Stimulated activated CD8-positive, alpha-beta memory T cell treated with anti-CD3 and anti-CD28 coated beads, Interleukin-7, amount 100 ng/mL, for 4 hours (primary cell): Measurements from ENCODE around the gene POLR3B.
"Not testable (repeated sequence)": the region's sequence is repeated elsewhere in the genome, so short reads cannot be mapped to it uniquely, and the experiment has no call there.

Source experiments
- DNase-seq, 2 donors: peaks; one replicate each; pipeline ENCODE4 v3.0.0-alpha.2; 2020; ENCODE audit warnings: low read depth in 2 of 2

The POLR3B gene

GRCh38 chr12:106342397-106343213 lies 14.9 kb upstream of the POLR3B start:
- DNase-seq = no peak

GRCh38 chr12:106343214-106343528 lies 14.4 kb upstream of the POLR3B start:
- no peak for DNase-seq

GRCh38 chr12:106344131-106344530 lies 13.4 kb upstream of the POLR3B start:
- no peak for DNase-seq

- DNase-seq = no peak
These were observed 11.8 kb upstream of the POLR3B start for GRCh38 chr12:106345746-106346145.

- DNase-seq = no peak
These were observed 9.1 kb upstream of the POLR3B start for GRCh38 chr12:106348411-106348810.

- DNase-seq = no peak
These were observed 4.4 kb upstream of the POLR3B start for GRCh38 chr12:106353175-106353574.

- no peak for DNase-seq
These were observed 1.1 kb downstream of the POLR3B start for GRCh38 chr12:106358396-106359241.

- DNase-seq = no peak
These were observed 2.3 kb downstream of the POLR3B start for GRCh38 chr12:106359646-106360399.

- DNase-seq = no peak
These were observed 2.9 kb downstream of the POLR3B start for GRCh38 chr12:106360400-106360994.

- no peak for DNase-seq
These were observed 5.4 kb downstream of the POLR3B start for GRCh38 chr12:106362971-106363370.

- DNase-seq = no peak
These were observed 6.7 kb downstream of the POLR3B start for GRCh38 chr12:106364261-106364660.

GRCh38 chr12:106369624-106370346 lies 12.2 kb downstream of the POLR3B start:
- DNase-seq = no peak

GRCh38 chr12:106378788-106379187 lies 21.2 kb downstream of the POLR3B start:
- no peak for DNase-seq

GRCh38 chr12:106380954-106381353 lies 23.4 kb downstream of the POLR3B start:
- DNase-seq = no peak

GRCh38 chr12:106381866-106382265 lies 24.3 kb downstream of the POLR3B start:
- DNase-seq = not testable (repeated sequence)

GRCh38 chr12:106386813-106387535 lies 29.4 kb downstream of the POLR3B start:
- DNase-seq = no peak

- DNase-seq = no peak
These were observed 30.4 kb downstream of the POLR3B start for GRCh38 chr12:106387848-106388377.

- DNase-seq = no peak
These were observed 31.6 kb downstream of the POLR3B start for GRCh38 chr12:106389151-106389550.

GRCh38 chr12:106392759-106393158 lies 35.2 kb downstream of the POLR3B start:
- no peak for DNase-seq

- DNase-seq = no peak
These were observed 52.3 kb downstream of the POLR3B start for GRCh38 chr12:106409878-106410277.
